Stimulated activated CD8-positive, alpha-beta memory T cell treated with anti-CD3 and anti-CD28 coated beads, Interleukin-12 subunit alpha, Interleukin-12 subunit beta, amount 100 ng/mL, for 4 hours (primary cell): Measurements from ENCODE around the gene ODC1.

ENCODE experiments used
- DNase-seq: peaks from one replicate; pipeline ENCODE4 v3.0.0-alpha.2; 2020; ENCODE audit warnings: low read depth

The ODC1 gene

GRCh38 chr2:10415048-10415447 is 33.1 kb downstream of the ODC1 start:
- DNase-seq: no peak

GRCh38 chr2:10414591-10414990 is 33.5 kb downstream of the ODC1 start:
- no peak for DNase-seq

- no peak for DNase-seq
Observed at GRCh38 chr2:10413991-10414451, 34.1 kb downstream of the ODC1 start.

DNA sequence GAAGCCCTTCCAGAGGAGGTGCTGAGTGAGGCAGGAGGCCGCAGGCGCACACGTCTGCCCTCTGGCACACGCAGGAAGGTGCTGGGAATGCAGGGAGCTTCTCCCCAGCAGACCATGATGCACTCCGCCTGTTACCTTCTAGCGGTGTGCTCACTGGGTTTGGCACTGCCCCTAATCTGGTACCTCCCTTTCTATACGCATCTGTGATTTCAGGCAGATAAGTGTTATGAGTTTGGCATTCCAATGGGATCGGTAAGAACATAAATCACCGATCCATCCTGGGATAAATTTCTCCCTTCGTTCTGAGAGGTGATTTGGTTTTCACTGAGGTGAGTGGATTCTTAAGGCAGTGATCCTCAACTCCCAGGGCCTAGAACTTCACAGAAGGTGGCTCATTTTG is 34.6 kb downstream of the ODC1 start:
- DNase-seq: no peak

DNA sequence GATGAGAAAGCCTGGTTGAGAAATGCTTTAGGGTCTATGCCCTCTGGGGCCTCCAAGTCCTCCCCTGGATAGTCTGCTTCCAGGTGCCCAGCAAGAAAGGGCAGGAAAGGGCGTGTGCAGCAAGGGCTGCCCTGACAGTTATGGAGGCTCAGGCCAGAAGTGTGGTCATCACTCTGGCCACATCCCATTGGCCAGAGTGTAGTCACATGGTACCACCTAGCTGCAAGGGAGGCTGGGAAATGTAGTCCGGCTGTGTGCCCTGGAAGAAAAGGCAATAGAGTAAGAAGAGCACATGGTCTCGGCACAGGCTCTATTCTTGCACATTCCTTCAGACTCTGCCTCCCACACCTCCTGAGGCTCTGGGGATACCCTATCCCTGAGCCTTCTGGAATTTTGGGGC is 35.7 kb downstream of the ODC1 start:
- no peak for DNase-seq

DNA sequence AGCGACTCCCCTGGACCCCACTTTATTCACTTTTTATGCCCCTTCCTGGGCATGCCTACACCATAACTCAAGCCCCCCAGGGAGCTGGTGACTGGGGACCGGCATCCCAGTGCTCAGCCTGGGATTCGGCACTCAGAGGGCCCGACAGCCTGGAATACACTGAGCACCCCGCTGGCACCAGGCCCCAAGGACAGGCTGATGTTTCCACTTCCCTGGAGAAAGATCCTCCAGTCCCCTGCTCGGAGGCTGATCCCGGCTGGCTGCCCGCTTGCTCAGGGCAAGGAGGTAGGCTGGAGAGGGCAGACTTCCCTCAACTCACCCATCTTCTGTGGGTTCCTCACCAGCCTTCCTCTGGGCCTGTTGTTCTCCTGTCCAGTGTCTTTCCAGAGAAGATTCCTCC is 36.6 kb downstream of the ODC1 start:
- DNase-seq: no peak

GRCh38 chr2:10410823-10411437 is 37.2 kb downstream of the ODC1 start:
- DNase-seq: no peak

DNA sequence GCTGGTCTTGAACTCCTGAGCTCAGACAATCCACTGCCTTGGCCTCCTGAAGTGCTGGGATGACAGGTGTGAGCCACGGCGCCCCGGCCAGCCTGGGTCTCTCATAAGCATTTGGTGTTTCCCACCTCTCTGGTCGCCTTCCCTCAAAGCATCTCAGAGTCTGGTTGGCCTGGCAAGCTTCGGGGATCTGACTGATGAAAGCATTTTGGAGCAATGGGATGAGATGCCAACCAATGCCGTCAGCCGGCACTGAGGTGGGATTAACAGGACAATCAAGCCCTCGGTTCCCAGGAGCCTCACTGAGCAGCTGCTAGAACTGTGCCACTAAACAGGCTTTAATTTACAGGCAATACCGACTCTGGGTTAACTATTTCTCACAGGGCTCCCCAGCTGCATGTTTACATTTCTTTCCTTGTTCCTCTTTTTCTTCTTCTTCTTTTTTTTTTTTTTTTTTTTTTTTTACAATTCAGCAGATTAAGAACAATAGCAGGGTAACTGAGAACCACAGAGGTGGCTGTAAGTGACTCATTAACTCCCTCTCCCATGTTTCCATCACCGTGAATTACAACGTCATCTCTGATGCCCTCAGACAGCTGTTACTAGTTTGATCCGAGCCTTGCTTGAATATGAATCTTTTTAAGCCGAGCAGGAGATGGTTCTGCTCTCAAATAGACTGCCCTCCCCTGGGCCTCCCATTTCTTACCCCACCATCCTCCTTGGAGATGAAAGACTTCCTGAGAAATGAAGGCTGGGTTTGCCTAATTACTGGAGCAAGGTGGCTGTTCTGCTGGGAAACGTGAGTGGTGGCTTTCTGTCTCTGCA is 37.9 kb downstream of the ODC1 start:
- no peak for DNase-seq

DNA sequence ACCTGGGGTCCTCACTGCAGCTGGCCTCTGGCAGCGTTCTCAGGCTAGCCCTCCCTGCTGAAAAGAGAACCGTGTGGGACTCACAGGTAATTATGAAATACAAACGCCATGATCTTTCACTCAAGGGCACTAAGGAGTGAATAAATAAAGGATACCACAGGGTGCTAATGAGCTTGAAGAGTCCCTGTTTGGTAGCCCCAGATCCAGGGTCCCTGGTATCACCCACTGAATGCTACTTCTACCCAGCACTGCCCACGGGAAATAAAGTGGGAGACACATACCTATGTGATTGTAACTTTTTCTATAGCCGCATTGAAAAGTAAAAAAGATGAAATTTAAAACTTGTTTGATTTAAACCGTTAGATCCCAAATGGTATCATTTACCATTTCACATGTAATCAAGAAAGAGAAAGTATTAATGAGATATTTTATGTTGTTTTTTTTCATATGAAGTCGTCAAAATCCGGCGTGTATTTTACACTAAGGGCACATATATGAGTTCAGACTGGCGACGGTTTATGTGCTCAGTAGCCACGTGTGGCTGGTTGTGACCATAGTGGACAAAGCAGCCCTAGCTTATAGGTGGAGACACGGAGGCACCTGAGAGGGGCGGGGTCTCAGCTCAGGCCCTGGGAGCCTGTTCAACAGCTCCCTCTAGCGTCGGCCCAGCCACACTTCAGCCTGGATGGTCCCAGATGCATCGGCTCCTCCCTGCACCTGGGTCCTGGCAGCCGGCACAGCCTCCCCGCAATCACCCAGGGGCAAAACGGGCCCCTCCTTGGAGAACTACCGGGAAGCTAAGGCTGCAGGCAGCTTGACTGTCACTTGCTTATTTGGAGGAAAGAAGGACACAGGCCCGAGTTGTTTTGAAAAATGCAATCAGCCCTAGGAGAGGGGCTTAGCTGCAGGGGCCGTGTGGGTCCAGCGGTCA is 39.2 kb downstream of the ODC1 start:
- DNase-seq: peak; percentile 55

DNA sequence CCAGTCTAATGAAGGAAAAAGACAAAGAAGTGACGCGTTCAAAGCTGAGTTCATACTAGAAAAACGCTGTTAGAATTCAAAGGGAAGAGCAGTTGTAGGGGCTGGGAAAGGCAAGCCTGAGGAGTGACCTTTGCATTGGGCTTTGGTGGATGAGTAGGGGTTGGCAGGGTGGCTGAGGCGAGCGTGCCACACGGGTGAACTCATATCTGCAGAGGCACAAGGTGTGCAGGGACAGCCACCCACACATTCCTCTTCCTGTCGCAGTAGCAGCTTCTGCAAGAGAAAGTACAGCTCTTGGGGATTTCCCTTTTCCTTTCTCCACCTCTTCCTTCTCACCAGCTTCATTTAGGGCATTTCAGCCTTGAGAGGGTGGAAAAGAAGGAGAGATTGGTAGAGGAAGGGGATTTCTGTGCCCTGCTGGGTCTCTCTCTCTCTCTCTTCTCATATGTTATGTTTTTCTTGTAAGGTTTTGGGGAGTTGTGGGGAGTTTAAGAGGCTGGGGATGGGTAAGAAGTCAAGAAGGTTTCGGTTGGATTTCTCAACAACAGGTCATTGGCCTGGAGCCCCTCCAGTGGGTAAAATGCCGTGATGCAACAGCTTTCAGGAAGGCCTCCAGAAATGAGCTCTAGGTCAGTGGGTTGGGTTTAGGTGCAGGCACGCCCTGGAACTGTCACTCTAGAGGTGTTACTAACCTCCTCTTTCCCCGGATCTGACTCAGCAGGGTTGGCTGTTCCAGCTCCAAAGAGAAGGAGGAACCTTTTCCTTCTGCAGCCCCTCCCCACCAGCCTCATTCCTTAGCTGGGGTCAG is 40.1 kb downstream of the ODC1 start:
- DNase-seq: peak; percentile 39

DNA sequence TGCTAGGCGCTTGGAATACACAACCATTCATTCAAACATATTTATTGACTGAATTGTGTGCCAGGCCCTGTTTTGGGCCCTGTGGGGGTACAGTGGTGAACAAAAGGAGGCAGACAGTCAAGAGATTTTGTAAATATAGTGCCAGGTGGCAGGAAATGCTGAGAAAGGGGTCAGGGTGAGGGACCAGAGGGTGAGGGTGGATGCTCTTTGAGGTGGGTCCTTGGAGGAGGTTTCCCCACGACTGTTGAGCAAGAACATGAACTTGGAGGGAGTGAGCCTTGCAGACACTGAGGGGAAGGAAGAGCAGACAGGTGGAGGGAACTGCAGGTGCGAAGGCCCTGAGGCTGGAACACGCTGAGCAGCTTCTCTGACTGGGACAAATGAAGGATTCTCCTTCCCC is 40.7 kb downstream of the ODC1 start:
- no peak for DNase-seq

- no peak for DNase-seq
Observed at GRCh38 chr2:10406491-10407188, 41.5 kb downstream of the ODC1 start.

DNA sequence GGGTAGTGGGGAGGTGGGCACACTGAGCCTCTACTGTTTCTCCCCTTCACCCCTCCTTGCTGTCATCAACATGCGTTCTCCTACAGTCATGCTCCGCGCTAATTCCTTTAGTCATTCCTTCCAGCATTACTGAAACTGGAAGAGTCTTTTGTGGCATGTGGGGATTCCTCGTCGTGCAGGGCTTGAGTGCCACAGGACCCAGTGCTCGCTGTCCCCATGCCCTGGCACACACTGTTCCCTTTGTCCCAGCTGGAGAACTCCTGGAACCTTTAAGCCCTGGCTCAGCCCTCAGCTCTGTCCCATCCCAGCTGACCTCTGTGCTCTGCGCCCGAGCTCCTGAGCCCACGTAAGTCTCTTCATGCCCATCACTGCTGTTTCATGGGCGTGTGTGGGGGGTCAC is 42.1 kb downstream of the ODC1 start:
- no peak for DNase-seq

- no peak for DNase-seq
Observed at GRCh38 chr2:10405448-10405847, 42.7 kb downstream of the ODC1 start.

DNA sequence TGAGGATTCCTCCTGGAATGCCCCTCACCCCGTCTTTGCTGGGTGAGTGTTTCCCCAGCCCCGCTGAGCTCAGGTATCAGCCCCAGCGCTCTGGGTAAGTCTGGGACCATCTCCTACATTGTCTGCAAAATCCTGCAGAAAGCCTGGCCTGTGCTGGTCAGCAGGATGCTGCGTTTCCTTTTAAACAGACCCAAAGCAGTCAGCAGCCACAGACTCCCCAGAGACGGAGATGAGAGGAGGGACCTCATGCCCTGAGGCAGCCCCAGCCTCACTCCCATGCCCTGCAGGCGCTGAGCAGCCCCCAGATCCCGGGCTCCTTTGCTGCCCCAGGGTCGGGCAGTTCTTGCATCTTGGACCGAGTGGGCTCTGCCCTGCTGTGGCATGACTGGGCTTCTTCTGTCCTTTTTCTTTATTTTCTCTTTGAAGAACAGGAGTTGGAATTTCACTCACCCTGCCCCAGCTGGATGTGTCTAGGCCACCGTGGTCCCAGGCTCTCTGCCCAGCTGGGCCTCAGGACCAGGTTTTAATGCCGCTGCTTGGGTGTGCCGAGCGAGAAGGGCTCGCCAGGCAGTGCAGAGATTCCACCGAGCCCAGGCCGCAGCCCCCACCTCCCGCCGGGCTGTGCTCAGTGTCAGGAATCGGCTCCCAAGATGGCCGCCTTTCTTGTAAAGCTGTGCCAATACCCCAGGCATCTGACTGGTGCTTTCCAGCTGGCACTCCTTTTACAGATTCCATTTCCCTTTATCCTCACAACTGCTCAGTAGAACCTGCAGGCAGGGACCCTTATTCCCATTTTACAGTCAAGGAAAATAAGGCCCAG is 43.6 kb downstream of the ODC1 start:
- no peak for DNase-seq

DNA sequence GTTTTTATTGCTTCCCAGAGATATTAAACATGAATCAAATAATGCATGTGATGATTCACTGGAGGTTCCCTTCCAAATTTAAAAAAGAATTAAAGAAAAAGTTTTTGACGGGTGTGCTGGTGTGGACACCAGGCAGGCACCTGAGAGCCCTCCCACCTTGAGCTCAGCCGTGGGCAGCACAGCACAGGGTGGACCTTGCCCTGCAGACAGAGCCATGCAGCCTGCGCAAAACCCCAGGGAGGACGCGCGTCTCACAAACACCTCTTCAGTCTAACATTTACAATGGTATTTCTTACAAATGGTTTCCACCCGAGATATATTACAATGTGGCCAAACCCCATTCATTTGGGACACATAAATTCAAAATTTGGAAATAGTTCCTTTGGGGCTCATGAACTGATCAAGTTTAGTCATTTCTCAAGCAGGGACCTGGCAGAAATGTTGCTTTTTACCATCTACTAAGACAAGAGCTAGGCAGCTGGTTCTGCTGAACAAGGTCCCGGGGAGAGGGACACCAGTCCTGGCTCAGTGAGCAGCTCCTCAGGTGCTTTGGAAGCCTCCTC is 45.4 kb downstream of the ODC1 start:
- DNase-seq: no peak

- DNase-seq: no peak
Observed at GRCh38 chr2:10402062-10402585, 46.0 kb downstream of the ODC1 start.

GRCh38 chr2:10400978-10401951 is 46.9 kb downstream of the ODC1 start:
- DNase-seq: no peak
